Measurements from ENCODE around the gene RASA3. TPM values are rescaled to one million over a fixed set of nuclear protein-coding genes. Genes with fewer than 3 reads are reported as not detected.

The RASA3 gene
- total and polyA plus RNA-seq, 10 of the 15 experiments (the other 5 are each of a cell fraction or from before 2014, with no cell fraction given): 0.79 to 33.9 (median 17.6) TPM

DNA sequence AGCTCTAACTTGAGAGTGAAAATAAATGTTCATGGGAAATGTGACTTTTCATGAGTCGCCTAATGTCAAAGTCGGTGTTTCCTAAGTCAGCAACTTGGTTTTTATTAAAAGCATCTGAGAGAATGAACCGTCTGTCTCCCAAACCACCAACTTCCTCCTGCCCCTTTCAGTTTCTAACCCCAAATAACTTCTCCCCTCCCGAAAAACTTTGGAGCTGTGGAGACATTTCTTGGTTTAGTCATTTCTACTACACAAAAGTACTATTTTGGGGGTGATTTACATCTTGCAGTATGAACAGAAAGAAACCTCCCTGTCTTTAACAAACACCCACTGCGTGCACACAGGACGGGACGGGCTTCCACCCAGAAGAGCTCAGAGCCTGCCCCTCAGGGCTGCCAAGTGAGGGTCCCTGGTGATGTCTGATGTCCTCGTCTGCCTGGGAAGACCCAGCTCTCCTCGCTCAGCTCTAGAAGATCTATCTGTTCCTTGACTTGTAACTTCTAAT is 65.0 kb downstream of the RASA3 start (continued):
- TF ChIP-seq RAD21 (IDR thresholded peaks at IDR 0.05; ENCODE audit: insufficient read depth, low read depth, low read length) (no peak), MEF2B (IDR thresholded peaks at IDR 0.05; ENCODE audit: partially characterized antibody, poor library complexity, severe bottlenecking) (peak; percentile 98), NFIC (IDR thresholded peaks at IDR 0.05; ENCODE audit: low read depth, low read length) (peak; percentile 100), NRF1 (conservative IDR thresholded peaks at IDR 0.05; ENCODE audit: low read depth, low read length) (no peak), ZNF622 (IDR thresholded peaks at IDR 0.05) (no peak), RELA (IDR thresholded peaks at IDR 0.05; ENCODE audit: borderline replicate concordance, partially characterized antibody) (no peak), PAX5 (IDR thresholded peaks at IDR 0.05; ENCODE audit: borderline replicate concordance, low read depth, low read length) (peak; percentile 72; the same call in 1 of the 2 replicates), TCF12 (IDR thresholded peaks at IDR 0.05; ENCODE audit: low read depth, low read length) (peak; percentile 14; the same call in 1 of the 2 replicates), MTA2 (IDR thresholded peaks at IDR 0.05; ENCODE audit: low read depth) (peak; percentile 82), SMAD1 (IDR thresholded peaks at IDR 0.05; ENCODE audit: low read depth, partially characterized antibody) (no peak), TARDBP (IDR thresholded peaks at IDR 0.05; ENCODE audit: borderline replicate concordance) (no peak), RUNX3 (IDR thresholded peaks at IDR 0.05; ENCODE audit: low read length) (peak; percentile 100), PAX8 (IDR thresholded peaks at IDR 0.05) (no peak), MEF2A (IDR thresholded peaks at IDR 0.05; ENCODE audit: insufficient read depth, low read depth, low read length) (peak; percentile 100), RBBP5 (conservative IDR thresholded peaks at IDR 0.05) (0 out of 2 replicates have a peak, but pooled peaks have one; percentile 25), NKRF (conservative IDR thresholded peaks at IDR 0.05) (0 out of 2 replicates have a peak, but pooled peaks have one; percentile 18), CTCF (IDR thresholded peaks at IDR 0.05 in 2 of 3, conservative IDR thresholded peaks at IDR 0.05 in 1 of 3; ENCODE audit: control insufficient read depth in 2 of 3, extremely low read depth in 1 of 3, insufficient read depth in 1 of 3, low read depth in 3 of 3, low read length in 3 of 3) (no peak), SRF (IDR thresholded peaks at IDR 0.05; ENCODE audit: low read depth in 2 of 2, low read length in 2 of 2) (no peak), HSF1 (IDR thresholded peaks at IDR 0.05; ENCODE audit: low read depth, low read length) (no peak)
- TF ChIP-seq, protein P1, sequence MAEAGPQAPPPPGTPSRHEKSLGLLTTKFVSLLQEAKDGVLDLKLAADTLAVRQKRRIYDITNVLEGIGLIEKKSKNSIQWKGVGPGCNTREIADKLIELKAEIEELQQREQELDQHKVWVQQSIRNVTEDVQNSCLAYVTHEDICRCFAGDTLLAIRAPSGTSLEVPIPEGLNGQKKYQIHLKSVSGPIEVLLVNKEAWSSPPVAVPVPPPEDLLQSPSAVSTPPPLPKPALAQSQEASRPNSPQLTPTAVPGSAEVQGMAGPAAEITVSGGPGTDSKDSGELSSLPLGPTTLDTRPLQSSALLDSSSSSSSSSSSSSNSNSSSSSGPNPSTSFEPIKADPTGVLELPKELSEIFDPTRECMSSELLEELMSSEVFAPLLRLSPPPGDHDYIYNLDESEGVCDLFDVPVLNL (IDR thresholded peaks at IDR 0.05; ENCODE audit: low read depth, low read length): no peak
- TF ChIP-seq, protein P2, sequence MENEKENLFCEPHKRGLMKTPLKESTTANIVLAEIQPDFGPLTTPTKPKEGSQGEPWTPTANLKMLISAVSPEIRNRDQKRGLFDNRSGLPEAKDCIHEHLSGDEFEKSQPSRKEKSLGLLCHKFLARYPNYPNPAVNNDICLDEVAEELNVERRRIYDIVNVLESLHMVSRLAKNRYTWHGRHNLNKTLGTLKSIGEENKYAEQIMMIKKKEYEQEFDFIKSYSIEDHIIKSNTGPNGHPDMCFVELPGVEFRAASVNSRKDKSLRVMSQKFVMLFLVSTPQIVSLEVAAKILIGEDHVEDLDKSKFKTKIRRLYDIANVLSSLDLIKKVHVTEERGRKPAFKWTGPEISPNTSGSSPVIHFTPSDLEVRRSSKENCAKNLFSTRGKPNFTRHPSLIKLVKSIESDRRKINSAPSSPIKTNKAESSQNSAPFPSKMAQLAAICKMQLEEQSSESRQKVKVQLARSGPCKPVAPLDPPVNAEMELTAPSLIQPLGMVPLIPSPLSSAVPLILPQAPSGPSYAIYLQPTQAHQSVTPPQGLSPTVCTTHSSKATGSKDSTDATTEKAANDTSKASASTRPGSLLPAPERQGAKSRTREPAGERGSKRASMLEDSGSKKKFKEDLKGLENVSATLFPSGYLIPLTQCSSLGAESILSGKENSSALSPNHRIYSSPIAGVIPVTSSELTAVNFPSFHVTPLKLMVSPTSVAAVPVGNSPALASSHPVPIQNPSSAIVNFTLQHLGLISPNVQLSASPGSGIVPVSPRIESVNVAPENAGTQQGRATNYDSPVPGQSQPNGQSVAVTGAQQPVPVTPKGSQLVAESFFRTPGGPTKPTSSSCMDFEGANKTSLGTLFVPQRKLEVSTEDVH (IDR thresholded peaks at IDR 0.05; ENCODE audit: low read depth, partially characterized antibody): no peak

Data from GM12878 (cell line).